GM12878 (cell line): ENCODE measurements around the gene EMILIN3. TPM values are rescaled to one million over a fixed set of nuclear protein-coding genes. Genes with fewer than 3 reads are reported as not detected.
A peak's percentile ranks its signal among the peaks of the same experiment; 100 is the strongest.
"Not testable (repeated sequence)": the region's sequence is repeated elsewhere in the genome, so short reads cannot be mapped to it uniquely, and the experiment has no call there.

ENCODE experiments used
- ATAC-seq: fragments of 200-7000 bp; cut with Tn5 transposase; 3 replicates; pipeline ENCODE4 v1.9.1; 2020; ENCODE audit warnings: mild to moderate bottlenecking, moderate library complexity
- BruUV-seq: library from RNA; stranded (reverse); fragments of 400-500 nt; replicated peaks from 2 replicates; lab custom pipeline; 2021; lab: Mats Ljungman, UMichigan
- CTCF ChIA-PET: fragments of 300-600 bp; sonication (Branson Sonifier 250); formaldehyde crosslinking; extraction: SDS; loops from one replicate; lab custom pipeline; 2021; ENCODE audit warnings: inconsistent platforms; lab: Yijun Ruan, JAX
- POLR2A ChIA-PET: fragments of 350-600 bp; formaldehyde crosslinking; extraction: SDS; loops from one replicate; lab custom pipeline; 2021; ENCODE audit warnings: inconsistent platforms; lab: Charles Lee
- RAD21 ChIA-PET: fragments of 300-600 bp; sonication (Branson Sonifier 250); formaldehyde crosslinking; loops from one replicate; lab custom pipeline; 2023; ENCODE audit warnings: antibody characterized with exemption; ENCODE audit not compliant: unreplicated experiment; lab: Charles Lee
- SMC1A ChIA-PET: fragments of 300-600 bp; sonication (Branson Sonifier 250); formaldehyde crosslinking; loops from one replicate; lab custom pipeline; 2023; ENCODE audit not compliant: unreplicated experiment, uncharacterized antibody; lab: Charles Lee
- DNase-seq: peaks from one replicate; pipeline ENCODE4 v3.0.0-alpha.2; 2011; ENCODE audit warnings: low read depth, low spot score
- FAIRE-seq: peaks from 3 replicates; lab custom pipeline; 2011; peaks lifted over from hg19 to GRCh38; lab: Jason Lieb, UNC
- H2AFZ ChIP-seq: 2 replicates; pipeline ENCODE4 v1.6.0; 2011; ENCODE audit warnings: low read depth, low read length, control low read depth; ENCODE audit not compliant: control insufficient read depth
- H3K27ac ChIP-seq: 2 replicates; pipeline ENCODE4 v1.5.1; 2011; ENCODE audit warnings: control low read depth; ENCODE audit not compliant: control insufficient read depth, insufficient read depth
- H3K27me3 ChIP-seq, 2 experiments: replicated peaks in 1 of 2; 2 replicates each; pipeline versions ENCODE4 v1.6.0 to v1.6.1; 2011; ENCODE audit warnings: low read length in 1 of 2; ENCODE audit not compliant: control insufficient read depth in 2 of 2, insufficient read depth in 2 of 2
- H3K36me3 ChIP-seq, 2 experiments: 2 replicates each; pipeline ENCODE4 v1.5.1; 2011; ENCODE audit warnings: low read length in 1 of 2; ENCODE audit not compliant: control insufficient read depth in 2 of 2, insufficient read depth in 2 of 2
- H3K4me1 ChIP-seq: 2 replicates; pipeline ENCODE4 v1.6.1; 2011; ENCODE audit warnings: mild to moderate bottlenecking, low read length, moderate library complexity, mixed read lengths; ENCODE audit not compliant: control insufficient read depth, insufficient read depth
- H3K4me2 ChIP-seq: 2 replicates; pipeline ENCODE4 v1.6.0; 2011; ENCODE audit warnings: control low read depth; ENCODE audit not compliant: control insufficient read depth, insufficient read depth
- H3K4me3 ChIP-seq: fragments of 200-600 bp; sonication (generic); 2 replicates; pipeline ENCODE4 v1.5.1; 2016
- H3K79me2 ChIP-seq: 2 replicates; pipeline ENCODE4 v1.6.0; 2011; ENCODE audit warnings: low read length; ENCODE audit not compliant: control insufficient read depth, insufficient read depth
- H3K9ac ChIP-seq: 2 replicates; pipeline ENCODE4 v1.8.0; 2011; ENCODE audit warnings: low read length, control low read depth, mixed read lengths; ENCODE audit not compliant: control insufficient read depth, insufficient read depth
- H3K9me3 ChIP-seq: replicated peaks from 3 replicates; pipeline ENCODE4 v1.5.1; 2011; ENCODE audit warnings: mild to moderate bottlenecking, low read length; ENCODE audit not compliant: control insufficient read depth, insufficient read depth
- H4K20me1 ChIP-seq: 2 replicates; pipeline ENCODE4 v1.6.0; 2011; ENCODE audit not compliant: control insufficient read depth, insufficient read depth
- BCL3 ChIP-seq: IDR thresholded peaks from 2 replicates; pipeline ENCODE4 v1.6.1; 2011; ENCODE audit warnings: borderline replicate concordance, low read depth, mild to moderate bottlenecking, moderate library complexity, low read length; ENCODE audit not compliant: insufficient read depth, poor library complexity, severe bottlenecking
- CREB1 ChIP-seq: IDR thresholded peaks from 2 replicates; pipeline ENCODE4 v1.6.1; 2012; ENCODE audit warnings: low read depth, mild to moderate bottlenecking, inconsistent platforms
- EP300 ChIP-seq, 2 experiments: fragments of 150-350 bp in 1 of 2; IDR thresholded peaks; 2 replicates each; pipeline ENCODE4 v1.6.1; 2011 to 2012; ENCODE audit warnings: low read depth in 2 of 2, low read length in 2 of 2, borderline replicate concordance in 1 of 2, improper control_type of control experiment in 1 of 2, inconsistent platforms in 1 of 2; ENCODE audit not compliant: control insufficient read depth in 1 of 2
- NFYB ChIP-seq: IDR thresholded peaks from 2 replicates; pipeline ENCODE4 v1.6.1; 2011; ENCODE audit warnings: low read depth, mild to moderate bottlenecking, low read length, improper control_type of control experiment, moderate library complexity; ENCODE audit not compliant: insufficient read depth
- SIX5 ChIP-seq: IDR thresholded peaks from 2 replicates; pipeline ENCODE4 v1.6.1; 2011; ENCODE audit warnings: mild to moderate bottlenecking, low read depth, low read length, moderate library complexity; ENCODE audit not compliant: severe bottlenecking
- SP1 ChIP-seq: IDR thresholded peaks from one replicate; pipeline ENCODE4 v1.6.1; 2011; ENCODE audit warnings: low read depth, low read length
- WGBS: methylation state at CpG from one replicate; pipeline ENCODE4 v1.1.6; 2016; ENCODE audit warnings: low lambda C conversion rate; ENCODE audit not compliant: insufficient replicate concordance, insufficient coverage; ENCODE audit errors: missing lambda C conversion rate; 5-methylcytosine and 5-hydroxymethylcytosine counted together
- in situ Hi-C: fragments of 300-500 bp; cut with MboI; formaldehyde crosslinking; loops from 9 replicates; pipeline ENCODE4 v1.14.3; 2018; ENCODE audit warnings: mixed read lengths
- intact Hi-C: fragments of 100-400 bp; cut with micrococcal nuclease; formaldehyde crosslinking; loops from one replicate; pipeline ENCODE4 v1.14.2; 2022; ENCODE audit not compliant: unreplicated experiment
- polyA plus RNA-seq, 11 experiments: library from polyadenylated mRNA; depleted of rRNA in 4 of 11; unstranded in 6 of 11; stranded (reverse) in 5 of 11; fragments of >200 nt; fragmentation: Nextera tagmentation in 4 of 11; fragmentation: Illumina TruSeq in 1 of 11; extraction: Ambion mirVana in 4 of 11; extraction: Trizol in 1 of 11; gene quantifications; 1 replicate in 1 of 11; 2 replicates in 10 of 11; pipeline versions ENCODE4 v1.2.1 to v1.2.3, GENCODE V29; 2011 to 2016; ENCODE audit warnings: inconsistent platforms in 2 of 11, missing spikeins in 2 of 11, low read depth in 1 of 11
- total RNA-seq, 4 experiments: library from RNA; depleted of rRNA in 3 of 4; stranded (reverse); fragments of >200 nt in 3 of 4; fragmentation: Illumina TruSeq in 1 of 4; extraction: Trizol in 1 of 4; gene quantifications; 2 replicates each; pipeline versions ENCODE4 v1.2.1 to v1.2.3, GENCODE V29; 2013 to 2021
- TF ChIP-seq, protein P1 (sequence below): fragments of 150-350 bp; IDR thresholded peaks from 2 replicates; pipeline ENCODE4 v1.6.1; 2014; ENCODE audit warnings: mild to moderate bottlenecking, low read depth, low read length

The EMILIN3 gene
- total and polyA plus RNA-seq, 10 of the 15 experiments (the other 5 are each of a cell fraction or from before 2014, with no cell fraction given) = not detected

- TF ChIP-seq, protein P1, sequence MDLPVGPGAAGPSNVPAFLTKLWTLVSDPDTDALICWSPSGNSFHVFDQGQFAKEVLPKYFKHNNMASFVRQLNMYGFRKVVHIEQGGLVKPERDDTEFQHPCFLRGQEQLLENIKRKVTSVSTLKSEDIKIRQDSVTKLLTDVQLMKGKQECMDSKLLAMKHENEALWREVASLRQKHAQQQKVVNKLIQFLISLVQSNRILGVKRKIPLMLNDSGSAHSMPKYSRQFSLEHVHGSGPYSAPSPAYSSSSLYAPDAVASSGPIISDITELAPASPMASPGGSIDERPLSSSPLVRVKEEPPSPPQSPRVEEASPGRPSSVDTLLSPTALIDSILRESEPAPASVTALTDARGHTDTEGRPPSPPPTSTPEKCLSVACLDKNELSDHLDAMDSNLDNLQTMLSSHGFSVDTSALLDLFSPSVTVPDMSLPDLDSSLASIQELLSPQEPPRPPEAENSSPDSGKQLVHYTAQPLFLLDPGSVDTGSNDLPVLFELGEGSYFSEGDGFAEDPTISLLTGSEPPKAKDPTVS = no peak
- TF ChIP-seq SP1 (no peak), BCL3 (no peak), SIX5 (no peak), EP300 (IDR thresholded peaks at IDR 0.05; ENCODE audit: borderline replicate concordance in 1 of 2, control insufficient read depth in 1 of 2, low read depth in 2 of 2, low read length in 2 of 2) (no peak), CREB1 (no peak)
These were observed 52.2 kb downstream of the EMILIN3 start (continued) for GRCh38 chr20:41314386-41314785.

DNA sequence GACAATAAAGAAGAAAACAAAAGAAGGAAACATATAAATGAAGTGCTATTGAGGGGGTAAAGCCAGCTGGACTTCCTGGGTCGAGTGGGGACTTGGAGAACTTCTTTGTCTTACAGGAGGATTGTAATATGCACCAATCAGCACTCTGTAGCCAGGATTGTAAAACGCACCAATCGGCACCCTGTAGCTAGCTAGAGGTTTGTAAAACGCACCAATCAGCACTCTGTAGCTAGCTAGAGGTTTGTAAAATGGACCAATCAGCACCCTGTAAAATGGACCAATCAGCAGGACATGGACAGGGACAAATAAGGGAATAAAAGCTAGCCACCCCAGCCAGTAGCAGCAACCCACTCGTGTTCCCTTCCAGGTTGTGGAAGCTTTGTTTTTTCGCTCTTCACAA lies 54.6 kb downstream of the EMILIN3 start:
- peaks cover 12% of the 10 kb centered on the region for H3K4me1 ChIP-seq
- RAD21 ChIA-PET = interaction anchor here (1.3 kb wide), 1 partner anchor 14 kb away, joined by 3 read pairs; no protein-coding TSS in a partner anchor
- not testable (repeated sequence) for H3K36me3 ChIP-seq, H4K20me1 ChIP-seq, H3K9ac ChIP-seq, H3K4me3 ChIP-seq, H3K9me3 ChIP-seq, DNase-seq, H3K4me2 ChIP-seq, H2AFZ ChIP-seq, H3K79me2 ChIP-seq, FAIRE-seq, H3K27ac ChIP-seq, H3K27me3 ChIP-seq, BruUV-seq
- intact Hi-C loops = loop anchor here (10.0 kb wide), 1 partner anchor 327 kb away; no protein-coding TSS in a partner anchor
- WGBS = 80% methylated on average over 6 of the region's 6 CpGs
- peak; percentile 63 for TF ChIP-seq NFYB
- TF ChIP-seq, all 136 proteins: peak for 1; not testable (repeated sequence) for 135
- ChIA-PET SMC1A (interaction anchor here (0.7 to 1.6 kb wide), 5 partner anchors 9 to 315 kb away, joined by 3 to 6 read pairs (median 3); no protein-coding TSS in a partner anchor), CTCF (interaction anchor here (1.1 to 1.2 kb wide), 3 partner anchors 62 to 178 kb away, joined by 3 to 4 read pairs (median 3); no protein-coding TSS in a partner anchor), POLR2A (interaction anchor here (0.5 to 0.6 kb wide), 2 partner anchors 10 to 174 kb away, joined by 3 to 5 read pairs; no protein-coding TSS in a partner anchor)
- in situ Hi-C loops, ATAC-seq: not testable (repeated sequence)

Other genes starting within 250 kb of the EMILIN3 start
- gene PLCG1, start 229.3 kb downstream of the EMILIN3 start, total RNA-seq (2014; rRNA removed) = 48.4 and 55.4 TPM in 2 replicates
- 39.3 and 39.5 TPM in 2 replicates for gene PLCG1, start 229.3 kb downstream of the EMILIN3 start, total RNA-seq (2014; rRNA removed; fragmentation: Illumina TruSeq; extraction: Trizol)
- 78.6 and 85.4 TPM in 2 replicates for gene PLCG1, start 229.3 kb downstream of the EMILIN3 start, total RNA-seq (2021)
- 61.7 and 114 TPM in 2 replicates for gene PLCG1, start 229.3 kb downstream of the EMILIN3 start, polyA plus RNA-seq (2011; rRNA removed)
- 29.2 and 51.0 TPM in 2 replicates for gene PLCG1, start 229.3 kb downstream of the EMILIN3 start, polyA plus RNA-seq (2014; fragmentation: Illumina TruSeq; extraction: Trizol)
- gene PLCG1, start 229.3 kb downstream of the EMILIN3 start, polyA plus RNA-seq (2014; fragmentation: Nextera tagmentation; extraction: Ambion mirVana) = 1 to 10 TPM; 2.6 to 3.0 TPM
- gene PLCG1, start 229.3 kb downstream of the EMILIN3 start, polyA plus RNA-seq (2014; rRNA removed) = 70.4 and 85.0 TPM in 2 replicates
- gene PLCG1, start 229.3 kb downstream of the EMILIN3 start, polyA plus RNA-seq (2016; fragmentation: Nextera tagmentation; extraction: Ambion mirVana) = 10 to 100 TPM; 12.8 to 13.0 TPM
- gene ZHX3, start 49.1 kb downstream of the EMILIN3 start, total RNA-seq (2014; rRNA removed) = 4.6 and 5.7 TPM in 2 replicates
- gene ZHX3, start 49.1 kb downstream of the EMILIN3 start, total RNA-seq (2014; rRNA removed; fragmentation: Illumina TruSeq; extraction: Trizol) = 5.3 and 5.4 TPM in 2 replicates
- gene ZHX3, start 49.1 kb downstream of the EMILIN3 start, total RNA-seq (2021) = 13.3 and 14.0 TPM in 2 replicates
- 4.0 and 5.7 TPM in 2 replicates for gene ZHX3, start 49.1 kb downstream of the EMILIN3 start, polyA plus RNA-seq (2011; rRNA removed)
- gene ZHX3, start 49.1 kb downstream of the EMILIN3 start, polyA plus RNA-seq (2014; fragmentation: Illumina TruSeq; extraction: Trizol) = 7.2 and 9.3 TPM in 2 replicates
- 1 to 10 TPM; 1.3 to 1.4 TPM for gene ZHX3, start 49.1 kb downstream of the EMILIN3 start, polyA plus RNA-seq (2014; fragmentation: Nextera tagmentation; extraction: Ambion mirVana)
- gene ZHX3, start 49.1 kb downstream of the EMILIN3 start, polyA plus RNA-seq (2014; rRNA removed) = 5.2 and 5.6 TPM in 2 replicates
- gene ZHX3, start 49.1 kb downstream of the EMILIN3 start, polyA plus RNA-seq (2016; fragmentation: Nextera tagmentation; extraction: Ambion mirVana) = 1 to 10 TPM; 1.5 to 1.7 TPM
- 0.23 and 0.38 TPM in 2 replicates for gene LPIN3, start 26.0 kb downstream of the EMILIN3 start, total RNA-seq (2014; rRNA removed)
- 0.18 and 0.28 TPM in 2 replicates for gene LPIN3, start 26.0 kb downstream of the EMILIN3 start, total RNA-seq (2014; rRNA removed; fragmentation: Illumina TruSeq; extraction: Trizol)
- 0.49 and 0.51 TPM in 2 replicates for gene LPIN3, start 26.0 kb downstream of the EMILIN3 start, total RNA-seq (2021)
- 0.37 and 0.65 TPM in 2 replicates for gene LPIN3, start 26.0 kb downstream of the EMILIN3 start, polyA plus RNA-seq (2011; rRNA removed)
- 0.17 and 0.53 TPM in 2 replicates for gene LPIN3, start 26.0 kb downstream of the EMILIN3 start, polyA plus RNA-seq (2014; fragmentation: Illumina TruSeq; extraction: Trizol)
- under 1 TPM; 0.13 to 0.22 TPM for gene LPIN3, start 26.0 kb downstream of the EMILIN3 start, polyA plus RNA-seq (2014; fragmentation: Nextera tagmentation; extraction: Ambion mirVana)
- gene LPIN3, start 26.0 kb downstream of the EMILIN3 start, polyA plus RNA-seq (2014; rRNA removed) = 0.90 and 1.3 TPM in 2 replicates
- under 1 TPM; 0.60 to 0.63 TPM for gene LPIN3, start 26.0 kb downstream of the EMILIN3 start, polyA plus RNA-seq (2016; fragmentation: Nextera tagmentation; extraction: Ambion mirVana)